22Rv1 (cell line): Measurements from ENCODE around the gene FOLR1.

Experiments used
- CTCF ChIP-seq: fragments of 450-650 bp; IDR thresholded peaks from 2 replicates; pipeline ENCODE4 v1.5.1; 2017; ENCODE audit warnings: mild to moderate bottlenecking
- ZFX ChIP-seq: fragments of 450-650 bp; IDR thresholded peaks from 2 replicates; pipeline ENCODE4 v1.6.1; 2017; ENCODE audit warnings: antibody characterized with exemption, borderline replicate concordance

GRCh38 chr11:72162891-72163492 lies 28.9 kb upstream of the FOLR1 start:
- TF ChIP-seq CTCF (no peak), ZFX (no peak)
